ENCODE results near the gene GLB1L3.

DNA sequence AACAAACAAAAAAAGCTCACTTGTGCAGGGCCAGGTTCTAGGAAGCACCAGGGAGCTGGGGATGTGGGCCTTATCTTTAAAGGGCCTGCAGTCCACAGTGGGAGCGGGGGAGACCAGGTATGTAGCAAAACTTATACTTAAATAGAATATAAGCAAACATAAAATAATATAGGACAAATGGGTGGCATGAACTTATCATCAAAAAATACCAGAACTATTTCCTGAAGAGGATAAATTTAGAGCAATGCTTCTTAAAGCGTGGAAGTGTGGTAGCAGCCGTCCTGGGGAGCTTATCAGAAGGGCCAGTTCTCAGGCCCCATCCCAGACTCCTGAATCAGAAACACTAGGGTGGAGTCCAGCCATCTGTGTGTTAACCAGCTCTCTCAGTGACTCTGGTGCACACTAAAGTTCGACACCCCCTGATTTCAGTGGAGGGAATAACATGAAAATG is 42.4 kb upstream of the GLB1L3 start:
- TF ChIP-seq, protein P1, sequence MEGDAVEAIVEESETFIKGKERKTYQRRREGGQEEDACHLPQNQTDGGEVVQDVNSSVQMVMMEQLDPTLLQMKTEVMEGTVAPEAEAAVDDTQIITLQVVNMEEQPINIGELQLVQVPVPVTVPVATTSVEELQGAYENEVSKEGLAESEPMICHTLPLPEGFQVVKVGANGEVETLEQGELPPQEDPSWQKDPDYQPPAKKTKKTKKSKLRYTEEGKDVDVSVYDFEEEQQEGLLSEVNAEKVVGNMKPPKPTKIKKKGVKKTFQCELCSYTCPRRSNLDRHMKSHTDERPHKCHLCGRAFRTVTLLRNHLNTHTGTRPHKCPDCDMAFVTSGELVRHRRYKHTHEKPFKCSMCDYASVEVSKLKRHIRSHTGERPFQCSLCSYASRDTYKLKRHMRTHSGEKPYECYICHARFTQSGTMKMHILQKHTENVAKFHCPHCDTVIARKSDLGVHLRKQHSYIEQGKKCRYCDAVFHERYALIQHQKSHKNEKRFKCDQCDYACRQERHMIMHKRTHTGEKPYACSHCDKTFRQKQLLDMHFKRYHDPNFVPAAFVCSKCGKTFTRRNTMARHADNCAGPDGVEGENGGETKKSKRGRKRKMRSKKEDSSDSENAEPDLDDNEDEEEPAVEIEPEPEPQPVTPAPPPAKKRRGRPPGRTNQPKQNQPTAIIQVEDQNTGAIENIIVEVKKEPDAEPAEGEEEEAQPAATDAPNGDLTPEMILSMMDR (conservative IDR thresholded peaks at IDR 0.05; ENCODE audit: low read depth, low read length), result no peak
- TF ChIP-seq FOS (IDR thresholded peaks at IDR 0.05; ENCODE audit: low read depth, low read length), result no peak
- TF ChIP-seq SMC3 (IDR thresholded peaks at IDR 0.05; ENCODE audit: low read depth, low read length), result no peak
- no peak for TF ChIP-seq POLR2A (IDR thresholded peaks at IDR 0.05; ENCODE audit: low read depth, low read length)
- no peak for TF ChIP-seq CEBPB (IDR thresholded peaks at IDR 0.05; ENCODE audit: low read depth, low read length)
- TF ChIP-seq MAZ (IDR thresholded peaks at IDR 0.05; ENCODE audit: borderline replicate concordance, low read depth, low read length), result no peak
- TF ChIP-seq BHLHE40 (IDR thresholded peaks at IDR 0.05; ENCODE audit: low read depth, low read length), result no peak
- no peak for TF ChIP-seq MAFK (IDR thresholded peaks at IDR 0.05; ENCODE audit: low read depth, low read length)
- TF ChIP-seq, protein P2, sequence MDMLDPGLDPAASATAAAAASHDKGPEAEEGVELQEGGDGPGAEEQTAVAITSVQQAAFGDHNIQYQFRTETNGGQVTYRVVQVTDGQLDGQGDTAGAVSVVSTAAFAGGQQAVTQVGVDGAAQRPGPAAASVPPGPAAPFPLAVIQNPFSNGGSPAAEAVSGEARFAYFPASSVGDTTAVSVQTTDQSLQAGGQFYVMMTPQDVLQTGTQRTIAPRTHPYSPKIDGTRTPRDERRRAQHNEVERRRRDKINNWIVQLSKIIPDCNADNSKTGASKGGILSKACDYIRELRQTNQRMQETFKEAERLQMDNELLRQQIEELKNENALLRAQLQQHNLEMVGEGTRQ (IDR thresholded peaks at IDR 0.05; ENCODE audit: low read depth, low read length), result no peak
- TF ChIP-seq CHD1 (IDR thresholded peaks at IDR 0.05; ENCODE audit: low read depth, low read length), result no peak
- TF ChIP-seq, protein P3, sequence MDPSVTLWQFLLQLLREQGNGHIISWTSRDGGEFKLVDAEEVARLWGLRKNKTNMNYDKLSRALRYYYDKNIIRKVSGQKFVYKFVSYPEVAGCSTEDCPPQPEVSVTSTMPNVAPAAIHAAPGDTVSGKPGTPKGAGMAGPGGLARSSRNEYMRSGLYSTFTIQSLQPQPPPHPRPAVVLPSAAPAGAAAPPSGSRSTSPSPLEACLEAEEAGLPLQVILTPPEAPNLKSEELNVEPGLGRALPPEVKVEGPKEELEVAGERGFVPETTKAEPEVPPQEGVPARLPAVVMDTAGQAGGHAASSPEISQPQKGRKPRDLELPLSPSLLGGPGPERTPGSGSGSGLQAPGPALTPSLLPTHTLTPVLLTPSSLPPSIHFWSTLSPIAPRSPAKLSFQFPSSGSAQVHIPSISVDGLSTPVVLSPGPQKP (IDR thresholded peaks at IDR 0.05; ENCODE audit: borderline replicate concordance, low read depth, low read length), result no peak

Data from IMR-90 (cell line).